Mucosa of gallbladder (tissue), 1 donor: ENCODE results near the gene PHACTR3. TPM values are rescaled to one million over a fixed set of nuclear protein-coding genes. Genes with fewer than 3 reads are reported as not detected.

ENCODE experiments used
- DNase-seq: peaks from one replicate; pipeline ENCODE4 v3.0.0-alpha.2; 2020; ENCODE audit warnings: low spot score
- total RNA-seq: library from RNA; stranded (reverse); gene quantifications from one replicate; pipeline ENCODE4 v1.2.1, GENCODE V29; 2021
- donor health status: DM: no; HTN: no; CAD: no.

The PHACTR3 gene
- total RNA-seq, 1 donor from 2014 or later = 6.9 TPM

DNA sequence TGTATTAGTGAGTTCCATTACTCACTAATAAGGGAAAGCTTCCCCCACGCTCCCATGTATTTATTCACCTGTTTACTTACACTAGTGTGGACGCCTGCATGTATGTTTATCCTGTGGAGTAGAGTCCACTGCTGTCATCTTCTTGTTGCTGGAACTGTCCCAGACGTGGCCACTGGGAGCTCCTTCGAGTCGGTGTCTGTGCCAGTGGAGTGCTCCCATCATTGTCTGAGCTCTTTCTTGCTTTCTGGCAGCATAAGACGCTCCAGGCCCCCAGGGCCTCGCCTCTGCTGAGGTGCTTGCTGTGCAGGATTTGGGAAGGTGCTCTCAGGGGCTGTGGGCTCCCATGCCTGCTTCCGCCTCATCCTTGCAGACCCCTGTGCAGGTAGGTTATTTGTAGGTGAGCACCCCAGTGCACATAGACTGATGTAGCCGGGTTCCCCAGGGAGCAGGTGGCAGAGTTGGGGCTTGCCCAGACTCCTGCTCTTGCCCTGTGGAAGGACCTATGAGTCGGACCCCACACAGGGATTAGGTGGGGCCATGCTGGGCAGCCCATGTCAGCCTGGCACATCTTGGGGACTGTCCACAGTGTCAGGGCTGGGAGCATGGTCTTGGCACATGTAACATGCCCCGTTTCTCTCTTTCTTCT, 16.6 kb downstream of the PHACTR3 start:
- DNase-seq = no peak

DNA sequence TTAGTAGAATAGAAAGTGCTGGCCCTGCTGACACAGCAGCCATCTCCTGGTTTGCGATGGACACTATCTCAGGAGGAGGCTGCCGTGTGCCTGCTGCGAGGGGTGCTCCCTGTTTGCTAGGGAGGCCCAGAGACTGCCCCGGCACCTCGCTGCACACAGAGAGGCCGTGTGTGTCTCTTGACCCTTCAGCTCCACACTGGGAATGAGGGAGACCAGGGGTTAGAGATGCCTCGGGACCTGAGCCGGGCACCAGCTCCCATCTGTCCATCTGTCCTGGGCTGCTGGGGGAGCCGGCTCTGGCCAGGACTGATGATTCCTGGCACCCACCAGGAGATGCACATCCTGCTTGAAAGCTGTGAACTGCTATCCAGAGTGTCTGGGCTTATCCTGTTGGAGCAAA, 18.2 kb downstream of the PHACTR3 start:
- no peak for DNase-seq

GRCh38 chr20:59623133-59623532, 18.8 kb downstream of the PHACTR3 start:
- DNase-seq = no peak

- no peak for DNase-seq
These were observed 19.2 kb downstream of the PHACTR3 start for GRCh38 chr20:59623583-59623982.

GRCh38 chr20:59624401-59624800, 20.1 kb downstream of the PHACTR3 start:
- no peak for DNase-seq

- no peak for DNase-seq
These were observed 21.0 kb downstream of the PHACTR3 start for GRCh38 chr20:59625214-59625922.

GRCh38 chr20:59627298-59627697, 23.0 kb downstream of the PHACTR3 start:
- no peak for DNase-seq

DNA sequence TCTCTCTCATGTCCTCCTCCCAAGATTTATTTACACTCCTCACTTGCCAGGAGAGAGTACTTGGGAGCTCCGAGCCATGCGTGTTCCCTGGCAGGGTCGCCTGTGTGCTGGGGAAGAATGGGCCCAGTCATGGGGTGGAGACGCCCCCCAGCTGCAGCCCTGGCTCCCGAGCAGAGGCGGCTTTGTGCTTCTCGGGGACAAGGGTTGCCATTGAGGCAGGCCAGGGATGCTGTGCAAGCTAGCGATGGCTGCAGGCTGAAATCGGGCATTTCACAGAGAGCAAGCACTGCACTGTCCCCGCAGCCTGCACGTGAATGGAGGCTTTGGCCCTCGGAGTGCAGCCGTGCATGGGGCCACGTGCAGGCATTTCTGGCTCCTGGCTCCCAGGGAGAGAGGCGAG, 23.8 kb downstream of the PHACTR3 start:
- DNase-seq = no peak

DNA sequence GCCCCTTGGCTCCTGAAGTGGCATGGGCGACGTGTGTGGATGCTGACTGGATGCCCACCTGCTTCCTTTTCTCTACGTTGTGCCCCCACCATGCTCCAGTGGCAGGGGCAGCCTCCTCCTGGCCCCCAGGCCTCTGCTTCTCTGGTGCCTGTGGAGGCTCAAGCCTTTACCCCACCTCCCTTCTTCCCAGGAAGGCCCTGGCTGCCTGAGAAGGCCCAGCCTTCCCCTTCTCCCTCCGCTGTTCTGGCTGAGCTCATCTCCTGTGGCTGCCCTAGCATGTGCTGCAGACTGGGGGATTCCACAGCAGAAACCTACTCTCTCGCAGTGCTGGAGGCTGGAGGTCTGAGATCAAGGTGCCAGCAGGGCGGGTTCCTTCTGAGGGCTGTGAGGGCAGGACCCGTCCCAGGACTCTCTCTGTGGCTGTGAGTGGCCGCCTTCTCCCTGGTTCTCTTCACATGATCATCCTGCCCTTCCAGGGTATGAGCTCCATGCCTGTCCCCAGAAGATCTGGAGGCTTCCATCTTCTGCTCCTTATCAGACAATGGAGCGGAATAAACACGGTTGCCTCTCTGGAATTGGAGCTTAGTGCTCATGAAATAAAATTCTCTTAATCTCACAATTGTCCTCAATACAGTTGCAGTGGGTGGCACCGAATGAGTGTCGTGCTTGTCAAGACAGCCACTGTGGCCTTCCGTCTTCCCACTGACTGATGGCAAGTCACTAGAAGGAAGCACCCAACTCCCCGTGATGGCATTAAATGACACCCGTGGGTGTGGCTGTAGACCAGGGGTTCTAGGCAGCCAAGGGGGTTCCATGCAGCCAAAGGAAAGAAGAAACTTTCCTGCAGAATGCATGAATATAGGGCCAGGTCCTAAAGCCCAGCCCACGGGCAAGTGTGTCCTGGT, 25.1 kb downstream of the PHACTR3 start:
- no peak for DNase-seq

- no peak for DNase-seq
These were observed 26.2 kb downstream of the PHACTR3 start for GRCh38 chr20:59630526-59630925.

DNA sequence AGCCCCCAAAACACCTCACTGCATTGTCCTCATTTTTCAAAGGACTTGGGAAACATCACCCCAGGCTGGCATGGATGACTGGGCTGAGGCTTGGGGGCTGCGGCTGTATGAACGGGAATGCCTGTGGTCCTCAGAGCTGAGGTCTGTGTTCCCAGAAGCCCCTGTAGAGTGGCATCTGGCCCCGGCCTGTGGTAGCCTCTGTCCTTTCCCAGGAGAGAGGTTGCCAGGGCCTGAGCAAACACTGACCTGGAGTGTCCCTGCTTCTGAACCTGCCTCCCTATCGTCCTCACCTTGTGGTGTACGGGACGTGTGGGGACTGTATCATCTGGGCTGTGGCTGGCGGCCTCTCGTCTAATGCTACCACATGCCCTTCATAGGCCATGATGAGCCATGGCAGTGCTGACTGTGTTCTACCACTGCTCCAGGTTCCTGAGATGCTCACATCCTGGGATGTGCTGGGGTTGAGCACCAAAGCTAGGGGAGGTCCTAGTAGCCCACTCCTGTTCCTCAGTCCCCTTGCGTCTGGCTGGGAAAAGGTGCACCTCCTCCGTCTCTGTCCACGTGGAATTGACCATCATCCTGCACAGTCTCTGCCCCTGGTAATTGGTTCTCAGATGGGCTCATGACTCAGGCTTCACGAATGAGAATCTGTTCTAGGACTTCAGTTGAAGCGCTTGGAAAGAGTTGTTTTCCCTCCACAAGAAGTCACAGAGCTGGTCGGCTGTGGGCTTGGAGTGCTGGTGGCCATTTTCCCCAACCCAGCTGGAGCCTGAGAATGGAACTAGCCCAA, 27.6 kb downstream of the PHACTR3 start:
- DNase-seq = no peak

DNA sequence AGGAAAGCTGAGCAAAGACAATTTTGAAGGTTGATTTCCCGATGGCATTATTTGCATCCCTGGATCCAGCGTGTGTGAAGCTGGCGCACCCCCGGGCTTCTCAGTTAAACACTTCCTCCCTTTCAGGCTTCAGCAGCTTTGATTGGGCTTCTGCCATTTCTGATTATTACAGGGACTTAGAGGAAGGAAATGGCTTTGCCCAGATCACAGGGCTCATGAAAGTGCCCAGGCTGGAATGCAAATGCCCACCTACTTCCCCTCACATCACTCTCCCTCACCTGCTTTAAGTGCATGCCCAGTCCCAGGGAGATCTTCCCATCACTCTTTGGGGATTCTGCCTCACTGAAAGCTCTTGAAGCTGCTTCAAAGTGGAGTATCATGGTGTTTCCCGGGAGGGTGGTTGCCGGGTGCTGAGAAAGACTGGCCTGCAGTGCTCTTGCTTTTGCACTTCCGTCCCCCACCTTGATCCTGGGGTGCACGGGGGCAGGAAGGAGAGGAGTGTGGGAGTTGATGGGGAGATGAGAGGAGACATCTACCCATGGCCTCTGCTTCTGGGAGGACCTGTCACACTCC, 28.3 kb downstream of the PHACTR3 start:
- no peak for DNase-seq

- no peak for DNase-seq
These were observed 29.4 kb downstream of the PHACTR3 start for GRCh38 chr20:59633656-59634251.

DNA sequence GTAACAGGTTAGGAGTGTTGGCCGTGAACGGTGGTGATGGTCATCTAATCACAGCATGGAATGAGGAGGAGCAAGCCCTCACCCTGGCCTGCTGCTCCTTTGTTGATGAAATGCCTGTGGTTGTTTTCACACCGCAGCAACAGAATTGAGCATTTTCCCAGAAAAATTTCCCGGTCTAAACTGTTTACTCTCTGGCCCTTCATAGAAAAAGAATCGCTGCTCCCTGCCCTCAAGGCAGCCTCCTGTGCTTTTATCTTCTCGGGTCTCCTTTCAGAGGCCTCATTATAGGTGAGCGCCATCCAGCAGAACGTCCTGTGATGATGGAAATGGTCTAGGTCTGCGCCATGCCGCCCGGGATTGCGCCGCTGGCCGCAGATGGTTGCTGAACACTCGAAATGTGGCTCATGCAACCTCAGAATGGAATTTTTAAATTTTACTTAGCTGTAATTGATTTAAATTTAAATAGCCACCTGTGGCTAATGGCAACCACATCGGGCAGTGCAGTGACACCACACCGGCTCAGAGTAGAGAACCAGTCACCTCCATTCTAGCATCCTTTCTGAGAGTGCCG, 30.2 kb downstream of the PHACTR3 start:
- no peak for DNase-seq

DNA sequence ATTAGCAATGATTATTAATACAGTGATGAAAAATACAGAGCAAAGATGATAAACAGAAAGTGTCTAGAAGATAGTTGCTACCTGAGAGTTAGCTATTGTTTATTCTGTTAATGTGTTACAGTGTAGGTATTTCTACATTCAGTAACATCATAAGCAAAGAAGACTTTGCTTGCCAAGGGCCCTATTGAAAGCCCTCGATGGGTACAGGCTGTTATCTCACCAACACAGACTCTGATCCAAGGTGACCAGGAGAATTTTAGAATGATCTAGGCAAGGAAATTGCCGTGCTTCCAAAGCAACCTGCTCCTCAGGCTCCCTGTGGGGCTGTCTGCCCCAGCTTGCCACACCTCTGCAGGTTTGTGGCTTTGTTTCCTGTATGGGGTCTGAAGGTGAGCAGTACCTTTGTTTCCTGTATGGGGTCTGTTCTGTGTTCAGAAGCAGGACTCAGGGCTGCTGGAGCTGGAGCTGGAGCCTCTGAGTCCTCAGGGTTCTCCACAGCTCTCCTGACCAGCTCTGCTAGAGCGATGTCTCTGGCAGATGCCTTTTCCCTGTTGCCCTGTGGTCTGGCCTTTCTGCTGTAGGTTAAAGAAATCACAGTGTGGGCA, 32.5 kb downstream of the PHACTR3 start:
- peak; percentile 61 for DNase-seq

GRCh38 chr20:59640267-59640666, 35.9 kb downstream of the PHACTR3 start:
- DNase-seq = no peak

GRCh38 chr20:59643615-59644061, 39.3 kb downstream of the PHACTR3 start:
- DNase-seq = no peak

GRCh38 chr20:59644371-59644939, 40.1 kb downstream of the PHACTR3 start:
- DNase-seq = no peak

- no peak for DNase-seq
These were observed 40.9 kb downstream of the PHACTR3 start for GRCh38 chr20:59645271-59645670.

DNA sequence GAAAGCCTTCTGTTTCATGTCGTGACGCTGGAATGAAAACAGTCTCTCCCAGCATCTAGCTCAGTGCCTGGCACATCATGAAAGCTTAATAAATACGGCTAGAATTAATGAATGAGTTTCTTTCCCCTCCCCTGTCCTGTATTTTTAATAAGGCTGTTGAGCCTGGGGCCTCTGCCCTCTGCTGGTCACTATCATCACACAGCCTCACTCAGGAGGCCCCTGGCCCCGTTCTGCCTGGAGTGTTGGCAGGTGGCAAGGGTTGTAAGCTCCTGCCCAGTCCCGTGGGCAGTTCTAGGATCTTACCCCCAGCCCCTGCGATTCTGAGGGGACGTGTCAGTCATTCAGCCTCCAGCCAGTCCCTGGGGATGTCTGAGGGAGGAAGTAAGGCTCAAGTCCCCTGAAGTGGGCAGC, 41.4 kb downstream of the PHACTR3 start:
- no peak for DNase-seq
